Measurements from ENCODE around the gene LCN12. TPM values are rescaled to one million over a fixed set of nuclear protein-coding genes. Genes with fewer than 3 reads are reported as not detected.

Gene LCN12
- polyA plus RNA-seq, 3 donors = 0.29 TPM; not detected in 2

DNA sequence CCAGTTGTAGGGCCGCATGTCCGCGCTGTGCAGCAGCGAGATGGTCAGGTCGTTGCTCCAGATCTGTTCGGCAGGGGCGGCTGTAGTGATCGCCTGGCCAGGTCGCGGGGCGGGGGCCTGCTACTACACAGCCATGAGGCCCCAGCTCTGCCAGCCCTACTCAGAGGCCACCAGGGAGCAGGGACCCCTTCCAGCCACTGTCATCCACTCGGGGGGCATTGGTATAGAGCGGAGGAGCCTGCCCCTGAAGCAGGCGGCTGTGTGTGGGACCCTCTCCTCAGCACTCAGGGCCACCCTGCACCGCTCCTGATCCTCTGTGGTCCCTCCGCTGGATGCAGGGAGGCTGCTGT lies 9.2 kb upstream of the LCN12 start:
- Histone ChIP-seq H3K4me2 (replicated peaks; ENCODE audit: extremely low read depth, low read length, poor library complexity, severe bottlenecking) (peak overlapping the region; percentile 93), H3K4me1 (ENCODE audit: control insufficient read depth in 1 of 2, insufficient read depth in 2 of 2, low read length in 2 of 2) (peaks cover 12 to 21% of the 10 kb centered on the region in 2 donors), H3K27me3 (ENCODE audit: control insufficient read depth in 2 of 2, insufficient read depth in 2 of 2, low read length in 2 of 2) (no peaks in the 10 kb centered on the region), H3K36me3 (replicated peaks in 1 of 2; ENCODE audit: control insufficient read depth in 1 of 2, insufficient read depth in 2 of 2, low read length in 2 of 2) (peaks cover 39 to 44% of the 10 kb centered on the region in 2 donors), H3K27ac (ENCODE audit: low read depth in 1 of 2, low read length in 2 of 2) (peak overlapping the region in 1 of 2 donors; percentile 80), H3K79me2 (ENCODE audit: insufficient read depth, low read length) (peaks cover 20% of the 10 kb centered on the region), H3K9ac (ENCODE audit: insufficient read depth, low read length, poor library complexity, severe bottlenecking) (no peak overlapping the region), H2AFZ (ENCODE audit: insufficient read depth, low read depth, low read length, poor library complexity, severe bottlenecking) (no peak overlapping the region), H4K20me1 (ENCODE audit: insufficient read depth, low read length) (peaks cover 49% of the 10 kb centered on the region), H3K9me3 (replicated peaks in 1 of 2; ENCODE audit: control insufficient read depth in 1 of 2, insufficient read depth in 1 of 2, low read length in 2 of 2) (no peaks in the 10 kb centered on the region), H3K4me3 (replicated peaks in 1 of 3; ENCODE audit: low read depth in 2 of 3, low read length in 3 of 3) (peak overlapping the region in 1 of 3 experiments; percentile 79)
- H3K27ac Mint-ChIP-seq = no peak overlapping the region
- H3K9me3 Mint-ChIP-seq = peaks cover 0 to 2% (median 0%) of the 10 kb centered on the region in 7 donors
- H3K36me3 Mint-ChIP-seq = peaks cover 26 to 44% of the 10 kb centered on the region in 2 donors
- peaks cover 16% of the 10 kb centered on the region for H3K4me1 Mint-ChIP-seq
- H3K4me3 Mint-ChIP-seq = peak overlapping the region in 1 of 2 donors; percentile 65
- 97% methylated on average over 14 of the region's 16 CpGs for WGBS (ENCODE audit: insufficient coverage)
- intact Hi-C loops (cut with micrococcal nuclease) = loop anchor here (10.0 kb wide), 3 partner anchors 92 to 138 kb away; partner anchors contain the start of genes AJM1 (in 1 of the 2), FUT7 (in 1 of the 2), PHPT1 (in 1 of the 2) and RABL6 (in 1 of the 2)
- TF ChIP-seq, protein P1, sequence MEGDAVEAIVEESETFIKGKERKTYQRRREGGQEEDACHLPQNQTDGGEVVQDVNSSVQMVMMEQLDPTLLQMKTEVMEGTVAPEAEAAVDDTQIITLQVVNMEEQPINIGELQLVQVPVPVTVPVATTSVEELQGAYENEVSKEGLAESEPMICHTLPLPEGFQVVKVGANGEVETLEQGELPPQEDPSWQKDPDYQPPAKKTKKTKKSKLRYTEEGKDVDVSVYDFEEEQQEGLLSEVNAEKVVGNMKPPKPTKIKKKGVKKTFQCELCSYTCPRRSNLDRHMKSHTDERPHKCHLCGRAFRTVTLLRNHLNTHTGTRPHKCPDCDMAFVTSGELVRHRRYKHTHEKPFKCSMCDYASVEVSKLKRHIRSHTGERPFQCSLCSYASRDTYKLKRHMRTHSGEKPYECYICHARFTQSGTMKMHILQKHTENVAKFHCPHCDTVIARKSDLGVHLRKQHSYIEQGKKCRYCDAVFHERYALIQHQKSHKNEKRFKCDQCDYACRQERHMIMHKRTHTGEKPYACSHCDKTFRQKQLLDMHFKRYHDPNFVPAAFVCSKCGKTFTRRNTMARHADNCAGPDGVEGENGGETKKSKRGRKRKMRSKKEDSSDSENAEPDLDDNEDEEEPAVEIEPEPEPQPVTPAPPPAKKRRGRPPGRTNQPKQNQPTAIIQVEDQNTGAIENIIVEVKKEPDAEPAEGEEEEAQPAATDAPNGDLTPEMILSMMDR (IDR thresholded peaks at IDR 0.05) = no peak
- no peak for DNase-seq
- H3K27me3 Mint-ChIP-seq (ENCODE audit: low read depth in 3 of 3) = peaks cover 0 to 6% (median 4%) of the 10 kb centered on the region in 3 donors

DNA sequence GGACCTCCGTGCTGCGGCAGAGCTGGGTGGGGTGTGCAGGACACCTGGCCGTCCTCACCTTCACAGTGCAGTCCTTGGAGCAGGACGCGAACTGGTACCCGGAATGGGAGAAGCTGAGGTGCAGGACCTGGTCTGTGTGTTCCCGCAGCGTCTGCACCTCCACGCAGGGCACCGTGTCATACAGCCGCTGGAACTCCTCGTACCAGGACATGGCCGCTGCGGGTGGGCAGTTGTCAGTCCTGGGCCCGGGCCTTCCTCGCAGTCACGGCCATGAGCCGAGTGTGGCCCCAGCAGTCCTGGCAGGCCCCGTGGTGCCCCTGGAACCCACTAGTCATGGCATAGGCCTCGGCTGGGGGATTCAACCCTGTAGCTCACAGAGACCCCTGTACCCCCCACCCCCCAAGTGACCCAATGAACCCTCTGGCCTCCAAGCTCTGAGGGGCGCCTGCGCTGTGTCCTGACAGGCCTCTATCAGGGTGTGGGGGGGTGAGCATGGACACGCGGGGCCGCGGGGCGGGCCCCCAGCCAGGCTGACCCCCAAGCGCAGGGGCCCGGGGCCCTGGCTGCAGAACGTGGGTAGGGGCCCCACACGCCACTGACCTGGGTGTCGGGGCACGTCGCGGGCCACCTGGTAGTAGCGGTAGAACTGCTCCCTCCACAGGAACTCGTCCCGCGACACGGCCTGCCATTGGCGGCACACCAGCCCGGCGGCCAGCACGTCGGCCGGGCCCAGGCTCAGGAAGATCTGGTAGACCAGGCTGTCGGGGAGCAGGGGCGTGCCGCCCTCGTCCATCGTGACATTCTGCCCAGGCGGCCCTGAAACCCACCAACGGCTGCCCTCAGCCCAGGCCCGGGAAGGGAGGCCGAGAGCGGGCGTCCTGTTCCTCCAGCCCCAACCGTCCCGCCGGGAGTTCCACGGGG lies 8.5 kb upstream of the LCN12 start:
- TF ChIP-seq, protein P1 (IDR thresholded peaks at IDR 0.05) = no peak
- Histone ChIP-seq H3K4me1 (ENCODE audit: control insufficient read depth in 1 of 2, insufficient read depth in 2 of 2, low read length in 2 of 2) (peaks cover 12 to 25% of the 10 kb centered on the region in 2 donors), H3K79me2 (ENCODE audit: insufficient read depth, low read length) (peaks cover 20% of the 10 kb centered on the region), H2AFZ (ENCODE audit: insufficient read depth, low read depth, low read length, poor library complexity, severe bottlenecking) (peak overlapping the region; percentile 43), H3K4me3 (replicated peaks in 1 of 3; ENCODE audit: low read depth in 2 of 3, low read length in 3 of 3) (peak overlapping the region; percentile 79 to 86 (median 79)), H3K27ac (ENCODE audit: low read depth in 1 of 2, low read length in 2 of 2) (peak overlapping the region; percentile 47 to 80), H3K4me2 (replicated peaks; ENCODE audit: extremely low read depth, low read length, poor library complexity, severe bottlenecking) (peak overlapping the region; percentile 93), H3K36me3 (replicated peaks in 1 of 2; ENCODE audit: control insufficient read depth in 1 of 2, insufficient read depth in 2 of 2, low read length in 2 of 2) (peaks cover 39 to 42% of the 10 kb centered on the region in 2 donors), H4K20me1 (ENCODE audit: insufficient read depth, low read length) (peaks cover 49% of the 10 kb centered on the region), H3K27me3 (ENCODE audit: control insufficient read depth in 2 of 2, insufficient read depth in 2 of 2, low read length in 2 of 2) (no peaks in the 10 kb centered on the region), H3K9me3 (replicated peaks in 1 of 2; ENCODE audit: control insufficient read depth in 1 of 2, insufficient read depth in 1 of 2, low read length in 2 of 2) (no peaks in the 10 kb centered on the region), H3K9ac (ENCODE audit: insufficient read depth, low read length, poor library complexity, severe bottlenecking) (peak overlapping the region; percentile 80)
- Mint-ChIP-seq H3K9me3 (peaks cover 0 to 2% (median 0%) of the 10 kb centered on the region in 7 donors), H3K27me3 (ENCODE audit: low read depth in 3 of 3) (peaks cover 0 to 6% (median 4%) of the 10 kb centered on the region in 3 donors), H3K4me3 (peak overlapping the region; percentile 73 to 83), H3K4me1 (peaks cover 17% of the 10 kb centered on the region), H3K36me3 (peaks cover 26 to 44% of the 10 kb centered on the region in 2 donors), H3K27ac (peak overlapping the region in 6 of 7 donors; percentile 30 to 66 (median 54))
- intact Hi-C loops (cut with micrococcal nuclease) = loop anchor here (2.0 to 10.0 kb wide), 4 partner anchors 57 to 139 kb away; partner anchors contain the start of genes AJM1 (in 1 of the 2), FUT7 (in 1 of the 2), PHPT1 (in 1 of the 2) and RABL6 (in 1 of the 2)
- 29% methylated on average over 56 of the region's 61 CpGs for WGBS (ENCODE audit: insufficient coverage)
- peak in 1 of 3 donors; percentile 5 for DNase-seq
